Stimulated activated CD4-positive, alpha-beta T cell treated with anti-CD3 and anti-CD28 coated beads, Interleukin-12 subunit alpha, Interleukin-12 subunit beta, amount 100 ng/mL, for 48 hours (primary cell): ENCODE results near the gene IPCEF1.

ENCODE experiments used
- DNase-seq, 3 donors: peaks; one replicate each; pipeline ENCODE4 v3.0.0-alpha.2; 2020; ENCODE audit warnings: low read depth in 2 of 3, low spot score in 1 of 3

IPCEF1 gene

DNA sequence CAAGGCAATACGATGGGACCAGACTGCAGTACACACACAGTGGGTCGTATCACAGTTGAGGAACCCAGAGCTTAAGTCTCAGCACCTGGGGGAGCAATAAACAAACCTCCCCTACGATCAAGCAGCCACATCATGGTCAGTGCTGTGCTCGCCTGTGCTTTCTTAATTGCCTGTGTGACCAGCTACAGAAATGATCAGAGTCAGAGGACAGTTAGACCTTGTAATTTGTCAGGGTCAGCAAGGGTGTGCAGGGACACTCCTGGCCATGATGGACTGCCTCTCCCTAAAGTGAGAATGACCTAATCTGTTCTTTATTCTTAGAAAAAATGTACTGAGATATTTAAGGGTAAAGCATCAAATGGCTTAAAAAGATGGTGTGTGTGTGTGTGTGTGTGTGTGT lies 239.1 kb downstream of the IPCEF1 start:
- no peak for DNase-seq

DNA sequence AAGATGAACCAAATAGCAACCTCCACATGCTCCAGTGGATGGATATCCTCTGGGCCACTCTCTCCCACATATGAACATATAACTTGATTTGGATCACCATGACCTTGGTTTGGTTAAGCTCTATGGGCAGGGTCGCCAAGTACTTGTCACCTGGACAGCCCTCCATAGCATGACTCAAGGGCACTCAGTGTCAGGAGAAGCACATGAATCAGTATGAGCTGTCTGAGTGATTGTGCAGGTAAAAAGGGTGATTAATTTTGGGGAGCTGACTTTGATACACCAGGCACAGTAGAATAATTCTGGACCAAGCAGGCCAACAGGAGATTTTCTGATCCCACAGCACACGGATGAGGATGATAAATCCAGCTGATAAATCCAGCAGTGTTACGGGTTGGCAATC lies 243.2 kb downstream of the IPCEF1 start:
- no peak for DNase-seq

DNA sequence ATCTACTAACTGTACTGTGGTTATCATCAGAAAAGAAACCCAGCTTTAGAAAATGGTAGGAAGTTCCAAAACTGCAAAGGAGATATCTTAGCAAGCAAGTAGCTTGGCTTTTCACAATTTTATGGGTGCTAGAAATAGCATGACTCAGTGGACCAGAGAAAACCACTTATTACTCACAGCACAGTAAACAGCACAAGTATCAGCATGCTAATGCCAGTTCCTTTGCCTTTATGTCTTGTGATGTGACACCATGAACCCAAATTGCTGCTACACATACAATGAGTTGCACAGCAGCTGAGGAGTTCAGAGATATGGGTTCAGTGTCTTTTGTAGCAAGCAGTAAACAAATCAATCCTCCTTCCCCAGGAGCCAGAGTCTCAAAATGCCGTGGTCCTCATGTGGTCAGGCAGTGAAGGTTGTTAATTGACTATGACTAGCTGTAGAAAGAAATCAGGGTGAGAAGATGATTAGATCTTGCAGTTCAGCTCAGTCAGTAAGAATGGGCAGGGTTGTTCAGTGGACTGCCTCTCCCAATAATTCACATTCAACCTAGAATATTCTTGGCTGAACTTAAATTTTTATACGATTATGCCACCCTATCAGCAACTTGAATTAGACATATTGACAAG lies 244.3 kb downstream of the IPCEF1 start:
- DNase-seq, result no peak

DNA sequence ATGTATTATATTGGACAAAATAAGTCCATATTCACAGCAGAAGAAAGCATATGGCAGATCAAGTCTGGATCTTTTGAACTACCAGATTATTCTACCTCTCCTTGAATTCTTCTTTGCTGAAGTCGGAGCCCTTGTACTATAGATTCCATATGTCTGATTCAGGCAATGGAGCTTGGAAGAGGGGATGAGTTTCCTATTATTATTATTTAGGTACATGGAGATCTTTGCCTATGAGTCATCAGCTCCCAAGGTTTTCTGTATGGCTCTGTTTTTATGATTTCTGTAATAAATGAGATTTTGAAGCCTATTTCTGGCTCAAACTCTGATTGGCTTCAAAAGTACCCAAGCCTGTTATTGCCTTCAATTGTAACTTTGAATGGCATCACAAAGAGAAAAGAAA lies 245.6 kb downstream of the IPCEF1 start:
- no peak for DNase-seq

DNA sequence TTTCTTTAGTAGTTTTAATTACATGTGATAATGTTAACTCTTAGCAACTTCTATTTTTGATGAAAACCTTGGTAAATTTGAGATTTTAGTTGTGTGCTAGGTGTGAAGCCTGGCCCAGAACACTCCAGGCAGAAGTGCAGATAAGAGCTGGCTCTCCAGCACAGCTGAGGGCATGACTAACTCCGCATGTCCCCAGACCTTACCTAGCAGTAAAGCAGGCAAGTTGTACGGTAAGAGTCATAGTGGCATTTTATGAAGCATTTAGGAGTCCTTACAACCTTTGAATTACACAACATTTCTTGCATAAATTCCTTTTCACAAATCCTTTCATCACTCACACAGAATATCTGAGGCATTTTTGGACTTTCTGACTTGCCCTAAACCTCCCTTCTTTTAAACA lies 250.4 kb downstream of the IPCEF1 start:
- DNase-seq, result no peak
